Muscle layer of duodenum (tissue), 2 donors: ENCODE data around the gene PLA2G5.

Source experiments
- H3K27ac ChIP-seq: one replicate; pipeline ENCODE4 v1.7.0; 2013; ENCODE audit warnings: mild to moderate bottlenecking, low read length
- H3K27me3 ChIP-seq: one replicate; pipeline ENCODE4 v1.7.0; 2013; ENCODE audit warnings: low read depth, mild to moderate bottlenecking, control low read depth, low read length
- H3K36me3 ChIP-seq, 2 donors: one replicate each; pipeline ENCODE4 v1.7.0; 2013; ENCODE audit warnings: low read length in 2 of 2, control low read depth in 1 of 2, mild to moderate bottlenecking in 1 of 2; ENCODE audit not compliant: insufficient read depth in 2 of 2, control insufficient read depth in 1 of 2
- H3K4me1 ChIP-seq, 2 donors: one replicate each; pipeline ENCODE4 v1.7.0; 2013; ENCODE audit warnings: low read length in 2 of 2, mild to moderate bottlenecking in 2 of 2, control low read depth in 1 of 2, moderate library complexity in 1 of 2; ENCODE audit not compliant: insufficient read depth in 2 of 2, control insufficient read depth in 1 of 2
- H3K4me3 ChIP-seq, 2 donors: one replicate each; pipeline ENCODE4 v1.7.0; 2013; ENCODE audit warnings: low read length in 2 of 2, low read depth in 1 of 2, mild to moderate bottlenecking in 1 of 2
- H3K9me3 ChIP-seq, 2 donors: one replicate each; pipeline ENCODE4 v1.7.0; 2013; ENCODE audit warnings: low read length in 2 of 2, control low read depth in 1 of 2, mild to moderate bottlenecking in 1 of 2; ENCODE audit not compliant: control insufficient read depth in 1 of 2
- donor health status: healthy.

PLA2G5 gene

DNA sequence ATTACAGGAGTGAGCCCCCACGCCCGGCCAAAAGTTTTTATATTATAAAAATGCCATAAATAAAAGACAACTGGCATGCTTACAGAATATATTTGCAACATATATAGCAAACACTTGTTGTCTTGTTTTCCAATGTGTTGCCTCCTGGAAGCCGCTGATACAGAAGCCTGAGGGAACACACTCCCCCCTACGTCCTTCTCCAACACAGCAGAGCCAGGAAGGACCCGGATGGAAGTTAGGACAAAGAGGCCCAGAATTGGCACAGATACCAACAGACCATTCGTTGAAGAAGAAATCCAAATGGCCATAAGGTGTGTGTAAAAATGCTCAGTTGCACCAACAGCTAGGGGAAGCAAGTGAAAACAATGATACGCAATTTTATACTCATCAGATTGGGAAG is 1.3 kb upstream of the PLA2G5 start:
- Histone ChIP-seq H3K27me3 (no peaks in the 10 kb centered on the region), H3K4me1 (peaks cover 0 to 18% of the 10 kb centered on the region in 2 donors), H3K27ac (no peak overlapping the region), H3K4me3 (no peak overlapping the region), H3K9me3 (no peaks in the 10 kb centered on the region), H3K36me3 (no peaks in the 10 kb centered on the region)

DNA sequence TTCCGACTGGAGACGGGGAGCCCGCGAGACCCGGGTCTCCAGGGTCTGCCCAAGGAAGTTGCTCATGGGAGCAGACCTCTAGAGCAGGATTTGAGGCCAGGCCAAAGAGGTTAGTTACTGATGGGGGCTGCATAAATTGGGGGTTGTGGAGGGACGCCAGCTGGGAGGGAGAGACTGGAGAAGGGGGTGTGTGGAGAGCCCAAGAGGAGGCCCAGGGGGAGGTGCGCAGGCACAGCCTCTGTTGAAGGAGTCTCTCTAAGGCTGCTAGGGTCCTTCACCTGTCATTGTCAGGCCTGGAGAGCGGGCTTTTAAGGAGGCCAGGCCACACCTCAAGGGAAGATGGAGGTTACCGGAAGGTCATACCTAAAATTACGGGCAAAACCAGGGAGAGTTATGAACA is 363 bp downstream of the PLA2G5 start:
- H3K4me1 ChIP-seq = peaks cover 0 to 18% of the 10 kb centered on the region in 2 donors
- H3K27ac ChIP-seq = peak overlapping the region; percentile 2
- H3K4me3 ChIP-seq = peak overlapping the region in 1 of 2 donors; percentile 51
- no peaks in the 10 kb centered on the region for H3K36me3 ChIP-seq
- H3K9me3 ChIP-seq = no peaks in the 10 kb centered on the region
- H3K27me3 ChIP-seq = no peaks in the 10 kb centered on the region

DNA sequence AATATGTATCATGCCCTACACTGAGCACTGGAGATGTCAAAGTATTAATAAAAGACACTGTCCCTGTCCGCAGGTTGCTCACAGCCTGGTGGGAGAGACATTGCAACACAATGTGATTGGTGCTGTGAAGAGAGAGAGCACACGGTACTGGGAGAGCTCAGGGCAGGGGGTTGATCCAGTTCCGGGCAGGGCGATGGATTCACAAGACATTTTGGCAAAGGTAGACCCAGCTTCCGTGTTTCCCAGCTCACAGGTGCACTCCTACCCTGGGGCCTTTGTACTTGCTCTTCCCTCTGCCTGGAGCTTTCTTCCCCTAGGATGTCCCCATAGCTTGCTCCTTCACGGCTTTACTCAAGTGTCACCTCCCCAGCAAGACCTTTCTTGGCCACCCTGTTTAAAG is 1.4 kb downstream of the PLA2G5 start:
- peak overlapping the region in 1 of 2 donors; percentile 51 for H3K4me3 ChIP-seq
- no peaks in the 10 kb centered on the region for H3K36me3 ChIP-seq
- H3K27me3 ChIP-seq = no peaks in the 10 kb centered on the region
- H3K9me3 ChIP-seq = no peaks in the 10 kb centered on the region
- H3K4me1 ChIP-seq = peaks cover 0 to 18% of the 10 kb centered on the region in 2 donors
- H3K27ac ChIP-seq = no peak overlapping the region

DNA sequence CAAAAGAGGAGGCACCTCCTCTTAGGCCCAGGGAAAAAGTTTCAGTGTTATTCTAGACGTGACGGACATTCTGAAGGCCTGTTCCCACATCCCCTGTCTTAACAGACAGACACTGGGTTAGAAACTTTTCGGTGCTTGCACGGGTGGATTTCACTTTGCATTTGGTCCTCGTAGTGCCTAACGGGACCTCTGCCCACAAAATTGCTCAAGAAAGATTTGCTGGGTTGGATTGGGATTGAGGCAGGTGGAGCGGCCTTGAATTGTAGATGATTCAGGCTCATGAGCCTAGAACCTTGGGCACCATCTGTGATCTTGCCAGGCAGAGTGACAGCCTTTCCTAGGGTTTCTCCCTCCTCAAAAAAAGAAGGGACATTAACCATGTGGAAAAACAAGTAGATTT is 2.8 kb downstream of the PLA2G5 start:
- Histone ChIP-seq H3K27me3 (no peaks in the 10 kb centered on the region), H3K36me3 (no peaks in the 10 kb centered on the region), H3K9me3 (no peaks in the 10 kb centered on the region), H3K4me1 (peaks cover 0 to 18% of the 10 kb centered on the region in 2 donors), H3K27ac (no peak overlapping the region), H3K4me3 (no peak overlapping the region)

DNA sequence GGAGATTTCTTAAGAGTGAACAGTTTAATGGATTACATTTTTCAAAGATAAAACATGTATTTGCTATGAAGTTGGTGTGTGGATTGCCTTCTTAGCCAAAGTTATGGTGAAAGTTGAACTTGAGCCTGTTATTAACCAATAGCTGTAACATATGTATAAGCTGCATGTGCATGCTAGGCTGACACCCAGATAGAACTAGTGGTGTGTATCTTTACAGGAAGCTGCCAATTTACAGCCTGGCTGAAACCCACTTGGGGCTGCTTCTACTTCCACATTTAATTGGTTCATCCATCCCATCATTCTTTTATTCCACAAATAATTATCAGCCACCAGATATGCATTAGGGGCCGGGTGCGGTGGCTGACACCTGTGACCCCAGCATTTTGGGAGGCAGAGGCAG is 3.3 kb downstream of the PLA2G5 start:
- H3K9me3 ChIP-seq = no peaks in the 10 kb centered on the region
- no peak overlapping the region for H3K27ac ChIP-seq
- H3K36me3 ChIP-seq = no peaks in the 10 kb centered on the region
- no peak overlapping the region for H3K4me3 ChIP-seq
- H3K27me3 ChIP-seq = no peaks in the 10 kb centered on the region
- peaks cover 0 to 18% of the 10 kb centered on the region in 2 donors for H3K4me1 ChIP-seq

DNA sequence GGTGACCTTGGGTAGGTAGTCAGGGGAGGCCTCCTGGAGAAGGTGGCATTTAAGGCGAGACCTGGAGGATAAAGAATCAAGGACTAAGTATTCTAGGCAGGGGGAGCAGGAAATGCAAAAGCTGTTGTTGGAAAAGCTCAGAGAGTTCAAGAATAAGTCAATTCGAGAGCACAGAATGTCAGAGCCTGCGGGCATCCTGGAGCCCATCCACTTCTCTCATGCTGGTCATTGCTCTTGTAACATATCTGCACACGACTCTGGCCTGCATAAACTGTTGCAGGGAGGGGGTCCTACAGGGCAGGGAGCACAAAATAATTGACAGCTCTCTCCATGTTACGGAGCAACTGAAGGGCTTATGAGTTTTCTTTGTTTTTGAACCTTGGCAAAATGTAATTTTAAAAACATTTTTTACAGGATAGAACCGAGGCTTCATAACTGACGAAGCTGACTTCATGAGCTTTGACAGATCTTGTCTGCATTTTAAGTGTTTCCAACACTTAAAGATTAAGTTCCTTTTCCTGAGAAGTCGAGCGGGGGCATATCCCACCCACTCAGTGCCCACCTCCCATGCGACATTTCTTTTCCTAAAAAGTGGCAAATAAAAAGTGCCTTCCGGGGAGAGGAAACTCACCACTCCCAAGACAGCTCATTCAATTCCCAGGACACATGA is 4.2 kb downstream of the PLA2G5 start:
- Histone ChIP-seq H3K27me3 (no peaks in the 10 kb centered on the region), H3K4me3 (no peak overlapping the region), H3K9me3 (no peaks in the 10 kb centered on the region), H3K36me3 (no peaks in the 10 kb centered on the region), H3K27ac (no peak overlapping the region), H3K4me1 (peaks cover 0 to 15% of the 10 kb centered on the region in 2 donors)

DNA sequence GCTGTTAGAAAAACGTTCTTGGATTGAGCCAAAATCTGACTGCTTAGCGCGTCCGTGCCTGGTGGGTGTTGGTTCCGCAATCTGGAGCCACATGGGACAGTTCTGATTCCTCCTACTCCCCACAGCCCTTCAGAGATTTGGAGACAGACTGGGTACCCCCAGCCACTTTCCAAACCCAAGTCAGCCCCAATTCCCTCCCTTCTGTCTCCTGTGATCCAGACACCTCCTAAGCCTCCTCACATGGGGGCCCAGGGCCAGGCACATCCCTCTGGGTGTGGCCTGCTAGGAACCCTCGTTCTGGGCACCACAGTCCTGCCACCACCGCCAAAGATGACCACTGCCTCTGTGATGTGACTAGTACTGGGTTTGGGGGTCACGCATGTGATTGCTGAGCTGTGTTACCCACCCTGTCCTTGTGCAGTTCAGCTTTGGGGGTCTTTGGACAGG is 4.8 kb downstream of the PLA2G5 start:
- Histone ChIP-seq H3K36me3 (no peaks in the 10 kb centered on the region), H3K4me3 (no peak overlapping the region), H3K27ac (no peak overlapping the region), H3K27me3 (no peaks in the 10 kb centered on the region), H3K9me3 (no peaks in the 10 kb centered on the region), H3K4me1 (peaks cover 0 to 10% of the 10 kb centered on the region in 2 donors)

DNA sequence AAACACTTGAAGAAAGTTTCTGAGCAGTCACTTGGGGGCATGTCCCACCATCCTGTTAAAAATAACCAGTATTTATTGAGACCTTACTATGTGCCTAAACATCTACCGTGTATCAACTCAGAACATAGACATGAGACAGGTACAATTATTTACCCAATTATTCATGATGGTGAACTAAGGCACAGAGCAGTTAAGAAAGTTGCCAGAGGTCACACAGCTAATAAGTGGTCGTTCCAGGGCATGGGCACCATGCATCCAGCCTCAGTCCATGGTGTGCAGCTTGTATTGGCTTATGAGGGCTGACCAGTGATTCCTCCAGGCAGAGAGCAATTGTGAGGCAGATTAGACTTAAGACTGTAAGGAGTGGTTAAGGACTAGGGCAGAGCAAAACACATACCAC is 5.4 kb downstream of the PLA2G5 start:
- Histone ChIP-seq H3K9me3 (no peaks in the 10 kb centered on the region), H3K27me3 (no peaks in the 10 kb centered on the region), H3K27ac (no peak overlapping the region), H3K4me1 (peaks cover 0 to 5% of the 10 kb centered on the region in 2 donors), H3K4me3 (no peak overlapping the region), H3K36me3 (no peaks in the 10 kb centered on the region)

DNA sequence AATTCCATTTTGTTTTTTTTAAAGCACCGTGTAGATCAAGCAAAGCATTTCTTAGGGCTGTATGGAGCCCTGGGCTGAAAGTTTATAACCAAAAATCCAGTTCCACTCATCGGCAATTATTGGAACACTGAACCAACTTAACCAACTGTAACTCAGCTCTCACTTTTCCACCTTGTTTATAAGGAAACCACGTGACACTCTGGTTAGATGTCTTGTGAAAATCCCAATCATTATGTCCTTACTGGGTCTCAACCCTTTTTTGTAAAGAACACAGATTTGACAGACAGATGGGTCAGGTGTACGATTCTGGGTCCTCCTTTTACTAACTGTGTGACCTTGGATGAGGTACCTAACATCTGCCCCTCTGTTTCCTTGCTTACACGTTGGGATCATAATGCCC is 6.2 kb downstream of the PLA2G5 start:
- H3K9me3 ChIP-seq = no peaks in the 10 kb centered on the region
- H3K4me3 ChIP-seq = no peak overlapping the region
- no peaks in the 10 kb centered on the region for H3K4me1 ChIP-seq
- H3K36me3 ChIP-seq = no peaks in the 10 kb centered on the region
- no peak overlapping the region for H3K27ac ChIP-seq
- no peaks in the 10 kb centered on the region for H3K27me3 ChIP-seq

DNA sequence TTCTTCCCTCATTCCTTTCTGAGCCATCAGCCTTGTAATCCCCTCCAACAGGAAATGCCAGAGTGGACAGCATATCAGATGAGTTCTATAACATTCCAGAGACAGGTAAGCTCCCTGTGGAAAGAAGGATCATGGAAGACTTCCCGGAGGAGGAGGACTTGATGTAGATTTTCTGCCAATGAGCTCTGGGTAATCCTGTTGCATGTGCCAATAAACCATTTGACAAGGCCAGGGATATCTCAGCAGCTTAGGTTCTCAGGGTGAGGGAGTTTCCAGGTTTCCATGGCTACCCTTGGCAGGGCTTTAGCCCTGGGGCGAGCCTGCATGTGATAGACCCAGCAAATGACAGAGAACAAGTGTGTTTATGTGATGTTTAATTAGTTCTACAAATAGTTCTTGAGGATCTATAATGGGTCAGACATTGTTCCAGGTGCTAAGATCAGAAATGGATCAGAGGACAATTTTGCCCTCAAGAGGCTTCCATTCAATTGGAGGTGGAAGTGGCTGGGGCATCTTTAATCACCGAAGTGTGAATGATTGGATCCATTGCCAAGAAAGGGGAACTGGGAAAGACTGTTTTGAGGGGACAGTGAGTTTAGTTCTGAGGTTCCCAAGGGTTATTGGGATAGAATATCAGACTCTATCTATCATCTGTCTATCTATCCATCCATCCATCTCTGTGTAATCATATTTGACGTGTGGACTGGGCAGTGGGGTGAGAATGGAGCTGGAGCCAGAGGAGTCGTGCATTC is 6.9 kb downstream of the PLA2G5 start:
- H3K9me3 ChIP-seq = no peaks in the 10 kb centered on the region
- no peaks in the 10 kb centered on the region for H3K4me1 ChIP-seq
- no peaks in the 10 kb centered on the region for H3K36me3 ChIP-seq
- no peaks in the 10 kb centered on the region for H3K27me3 ChIP-seq
- H3K27ac ChIP-seq = no peak overlapping the region
- H3K4me3 ChIP-seq = no peak overlapping the region

DNA sequence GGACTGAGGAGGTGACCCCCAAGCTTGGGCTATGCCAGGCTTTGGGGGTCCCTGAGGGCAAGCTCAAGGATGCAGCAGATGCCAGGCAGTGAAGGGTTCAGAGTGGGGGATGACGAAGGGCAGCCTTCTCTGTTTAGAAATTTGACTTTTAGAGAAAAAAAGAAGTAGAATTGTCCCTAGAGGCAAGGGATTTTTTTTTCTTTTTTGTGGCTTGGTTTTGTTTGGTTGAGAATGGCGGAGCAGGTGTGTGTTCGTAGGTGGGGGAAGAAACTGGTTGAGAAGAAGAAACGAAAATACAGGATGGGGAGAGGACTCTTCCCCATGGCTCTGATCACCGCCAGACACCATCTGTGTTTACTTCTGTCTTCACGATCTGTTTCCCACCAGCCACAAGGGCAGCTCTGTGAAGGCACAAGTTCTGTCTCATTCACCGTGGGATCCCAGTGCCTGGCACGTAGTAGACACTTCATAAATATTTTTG is 8.2 kb downstream of the PLA2G5 start:
- Histone ChIP-seq H3K36me3 (no peaks in the 10 kb centered on the region), H3K4me3 (no peak overlapping the region), H3K27me3 (no peaks in the 10 kb centered on the region), H3K9me3 (no peaks in the 10 kb centered on the region), H3K4me1 (no peaks in the 10 kb centered on the region), H3K27ac (no peak overlapping the region)
